Tibial nerve (tissue), 4 donors: Measurements from ENCODE around the gene DNAJC11. TPM values are rescaled to one million over a fixed set of nuclear protein-coding genes. Genes with fewer than 3 reads are reported as not detected.

Source experiments
- DNase-seq, 2 donors: peaks; one replicate each; pipeline ENCODE4 v3.0.0-alpha.2; 2019; ENCODE audit warnings: low spot score in 2 of 2
- H3K27ac ChIP-seq, 4 donors: fragments of 200-600 bp; sonication (generic) in 3 of 4; one replicate each; pipeline ENCODE4 v1.5.1; 2017 to 2019; ENCODE audit warnings: mild to moderate bottlenecking in 1 of 4
- H3K27me3 ChIP-seq, 2 donors: fragments of 200-600 bp; sonication (generic) in 1 of 2; one replicate each; pipeline versions ENCODE4 v1.5.1 to v1.6.0; 2017 to 2019
- H3K36me3 ChIP-seq, 3 donors: fragments of 200-600 bp; sonication (generic); one replicate each; pipeline ENCODE4 v1.5.1; 2018 to 2019
- H3K4me1 ChIP-seq, 4 donors: fragments of 200-600 bp; sonication (generic) in 3 of 4; one replicate each; pipeline ENCODE4 v1.5.1; 2017 to 2019
- H3K4me3 ChIP-seq, 4 donors: fragments of 200-600 bp; sonication (generic) in 3 of 4; one replicate each; pipeline ENCODE4 v1.5.1; 2017 to 2019; ENCODE audit warnings: mild to moderate bottlenecking in 1 of 4, moderate library complexity in 1 of 4
- H3K9me3 ChIP-seq, 4 donors: fragments of 200-600 bp; sonication (generic) in 3 of 4; one replicate each; pipeline ENCODE4 v1.5.1; 2017 to 2019
- CTCF ChIP-seq, 5 experiments: fragments of 200-600 bp in 3 of 5; fragments of 450-650 bp in 2 of 5; sonication (generic) in 3 of 5; IDR thresholded peaks; one replicate each; pipeline ENCODE4 v1.5.1; 2016 to 2019; ENCODE audit warnings: antibody characterized with exemption in 5 of 5, mild to moderate bottlenecking in 3 of 5, moderate library complexity in 2 of 5
- EP300 ChIP-seq, 2 donors: sonication (generic); formaldehyde crosslinking; IDR thresholded peaks; one replicate each; pipeline ENCODE4 v1.6.1; 2017; ENCODE audit warnings: antibody characterized with exemption in 2 of 2, mild to moderate bottlenecking in 1 of 2
- POLR2A ChIP-seq, 2 donors: fragments of 450-650 bp; IDR thresholded peaks; one replicate each; pipeline ENCODE4 v1.6.1; 2017; ENCODE audit warnings: antibody characterized with exemption in 2 of 2, mild to moderate bottlenecking in 2 of 2, moderate library complexity in 2 of 2
- WGBS, 2 donors: methylation state at CpG; one replicate each; pipeline ENCODE4 v1.1.5; 2018; 5-methylcytosine and 5-hydroxymethylcytosine counted together
- total RNA-seq, 4 donors: library from RNA; depleted of rRNA; stranded (reverse); fragments of >200 nt; gene quantifications; one replicate each; pipeline ENCODE4 v1.1.0, GENCODE V29; 2016

Gene DNAJC11
- total RNA-seq, 4 donors from 2014 or later, result 24.9 to 36.9 (median 31.7) TPM

DNA sequence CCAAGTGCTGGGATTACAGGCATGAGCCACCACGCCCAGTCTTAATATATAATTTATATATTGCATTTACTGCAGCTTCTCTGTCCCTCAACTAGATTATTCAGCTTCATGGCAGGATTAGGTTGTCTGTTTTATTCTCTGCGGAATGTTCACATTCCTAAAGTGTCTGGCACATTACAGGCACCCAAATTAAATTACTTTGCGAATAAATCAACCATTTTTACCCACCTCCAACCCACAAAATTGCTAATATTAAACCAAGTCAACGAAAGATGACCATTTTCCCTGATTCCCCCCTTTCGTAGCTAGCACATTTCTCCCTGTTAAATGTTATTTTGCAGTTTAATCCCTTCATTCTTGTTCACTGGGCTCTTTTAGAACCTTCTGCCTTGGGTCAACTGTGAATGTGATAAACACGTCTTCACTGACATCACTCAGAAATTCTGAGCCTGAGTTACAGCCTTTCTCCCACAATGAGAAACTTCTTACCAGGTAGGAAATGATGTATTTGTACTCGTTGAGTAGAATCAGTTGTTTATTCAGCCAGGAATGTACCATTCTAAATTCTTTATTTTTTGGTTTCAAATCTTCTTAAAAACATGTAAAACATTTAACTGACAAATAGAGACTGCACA is 41.1 kb downstream of the DNAJC11 start:
- DNase-seq, result no peak
- Histone ChIP-seq H3K27me3 (no peaks in the 10 kb centered on the region), H3K4me1 (no peaks in the 10 kb centered on the region), H3K27ac (no peak overlapping the region), H3K36me3 (peaks cover 0 to 34% (median 0%) of the 10 kb centered on the region in 3 donors), H3K4me3 (no peak overlapping the region), H3K9me3 (no peaks in the 10 kb centered on the region)
- 84 to 85% methylated on average over 7 of the region's 7 CpGs for WGBS, 2 donors
- TF ChIP-seq CTCF (IDR thresholded peaks at IDR 0.05), result no peak
- no peak for TF ChIP-seq EP300 (IDR thresholded peaks at IDR 0.05)
- TF ChIP-seq POLR2A (IDR thresholded peaks at IDR 0.05), result no peak

- no peak for DNase-seq
- Histone ChIP-seq H3K27ac (no peak overlapping the region), H3K9me3 (no peaks in the 10 kb centered on the region), H3K4me1 (no peaks in the 10 kb centered on the region), H3K27me3 (no peaks in the 10 kb centered on the region), H3K4me3 (no peak overlapping the region), H3K36me3 (peaks cover 0 to 30% (median 0%) of the 10 kb centered on the region in 3 donors)
- WGBS, 2 donors, result 86% methylated on average over 5 of the region's 5 CpGs
- TF ChIP-seq CTCF (IDR thresholded peaks at IDR 0.05) (no peak), POLR2A (IDR thresholded peaks at IDR 0.05) (no peak), EP300 (IDR thresholded peaks at IDR 0.05) (no peak)
Measured at GRCh38 chr1:6658359-6659060, 43.1 kb downstream of the DNAJC11 start.

GRCh38 chr1:6657138-6657537 is 44.5 kb downstream of the DNAJC11 start:
- Histone ChIP-seq H3K9me3 (no peaks in the 10 kb centered on the region), H3K4me1 (no peaks in the 10 kb centered on the region), H3K4me3 (no peak overlapping the region), H3K36me3 (peaks cover 0 to 36% (median 6%) of the 10 kb centered on the region in 3 donors), H3K27ac (no peak overlapping the region), H3K27me3 (no peaks in the 10 kb centered on the region)
- no peak for DNase-seq
- 84 to 92% methylated on average over 3 to 6 of the region's 6 CpGs for WGBS, 2 donors
- TF ChIP-seq EP300 (IDR thresholded peaks at IDR 0.05) (no peak), POLR2A (IDR thresholded peaks at IDR 0.05) (no peak), CTCF (IDR thresholded peaks at IDR 0.05) (no peak)

DNA sequence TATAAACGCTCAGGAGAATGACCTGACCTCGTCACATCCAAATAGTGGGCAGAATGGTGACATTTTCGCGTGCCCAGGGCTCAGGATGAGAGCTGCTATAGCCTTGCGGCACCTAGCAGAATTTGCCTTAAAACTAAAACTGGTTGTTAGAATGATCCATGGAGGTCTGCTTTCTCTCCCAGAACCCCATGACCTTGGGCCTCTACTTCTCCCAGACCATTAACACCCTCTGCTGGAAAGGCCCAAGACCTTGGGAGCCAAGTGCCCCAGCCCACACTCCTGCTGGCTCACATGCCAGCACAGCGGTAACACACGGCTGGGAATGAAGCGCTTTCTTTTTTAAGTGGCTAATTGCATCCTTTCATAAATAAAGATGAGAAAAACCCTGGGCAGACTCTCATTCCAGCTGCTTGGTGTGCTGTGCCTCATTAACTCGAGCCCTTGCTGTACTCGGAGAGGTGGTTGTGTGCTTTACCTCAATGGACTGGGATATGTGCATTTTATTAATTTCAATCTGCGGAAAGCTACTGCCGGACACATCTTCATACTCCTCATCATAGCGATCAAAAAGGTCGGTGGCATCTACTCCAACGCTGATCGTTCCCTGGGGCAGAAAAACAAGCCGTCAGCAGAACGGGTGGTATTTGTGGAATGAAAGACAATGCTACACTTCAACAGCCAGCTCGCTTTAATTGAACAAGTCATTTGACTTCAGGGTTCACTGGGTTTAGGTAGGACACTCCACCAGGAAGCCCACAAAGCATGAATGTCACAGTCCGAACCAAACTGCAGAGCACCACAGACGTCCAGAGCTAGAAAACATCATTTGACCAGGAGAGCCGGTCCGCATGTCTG is 48.0 kb downstream of the DNAJC11 start:
- 68 to 72% methylated on average over 23 of the region's 23 CpGs for WGBS, 2 donors
- no peak for DNase-seq
- no peak overlapping the region for H3K4me3 ChIP-seq
- H3K27ac ChIP-seq, result peak overlapping the region in 1 of 4 donors; percentile 20
- H3K27me3 ChIP-seq, result no peaks in the 10 kb centered on the region
- H3K9me3 ChIP-seq, result no peaks in the 10 kb centered on the region
- no peak for TF ChIP-seq EP300 (IDR thresholded peaks at IDR 0.05)
- TF ChIP-seq POLR2A (IDR thresholded peaks at IDR 0.05), result no peak
- no peak for TF ChIP-seq CTCF (IDR thresholded peaks at IDR 0.05)
- H3K4me1 ChIP-seq, result no peaks in the 10 kb centered on the region
- peaks cover 0 to 69% (median 7%) of the 10 kb centered on the region in 3 donors for H3K36me3 ChIP-seq
